Uterus (tissue), 4 donors: ENCODE measurements around the gene MIA3. TPM values are rescaled to one million over a fixed set of nuclear protein-coding genes. Genes with fewer than 3 reads are reported as not detected.

Source experiments
- DNase-seq, 2 donors: peaks; one replicate each; pipeline ENCODE4 v3.0.0-alpha.2; 2019 to 2020
- H3K27ac ChIP-seq, 2 donors: fragments of 200-600 bp; sonication (generic); 1 replicate in 1 of 2; 2 replicates in 1 of 2; pipeline ENCODE4 v1.5.1; 2016 to 2018
- H3K27me3 ChIP-seq, 2 donors: fragments of 200-600 bp; sonication (generic); one replicate each; pipeline ENCODE4 v1.5.1; 2018 to 2019; ENCODE audit warnings: control low read depth in 1 of 2
- H3K36me3 ChIP-seq, 2 donors: fragments of 200-600 bp; sonication (generic); one replicate each; pipeline ENCODE4 v1.5.1; 2019; ENCODE audit warnings: control low read depth in 1 of 2
- H3K4me1 ChIP-seq, 2 donors: fragments of 200-600 bp; sonication (generic); one replicate each; pipeline ENCODE4 v1.5.1; 2018 to 2019; ENCODE audit warnings: control low read depth in 1 of 2
- H3K4me3 ChIP-seq, 2 donors: fragments of 200-600 bp; sonication (generic); 1 replicate in 1 of 2; 2 replicates in 1 of 2; pipeline ENCODE4 v1.5.1; 2018 to 2019; ENCODE audit warnings: mild to moderate bottlenecking in 1 of 2
- H3K9me3 ChIP-seq, 2 donors: fragments of 200-600 bp; sonication (generic); one replicate each; pipeline ENCODE4 v1.5.1; 2019; ENCODE audit warnings: control low read depth in 1 of 2
- POLR2A ChIP-seq, 2 donors: fragments of 450-650 bp; IDR thresholded peaks; one replicate each; pipeline ENCODE4 v1.6.1; 2016; ENCODE audit warnings: antibody characterized with exemption in 2 of 2, mild to moderate bottlenecking in 1 of 2, moderate library complexity in 1 of 2
- intact Hi-C: fragments of 100-400 bp; cut with DNase I; formaldehyde crosslinking; loops from one replicate; pipeline ENCODE4 v1.15.1; 2023; ENCODE audit warnings: low total_unique reads
- total RNA-seq, 4 donors: library from RNA; depleted of rRNA in 3 of 4; stranded (reverse); fragments of >200 nt in 3 of 4; gene quantifications; one replicate each; pipeline versions ENCODE4 v1.1.0 to v1.2.4, GENCODE V29; 2014 to 2023
- TF ChIP-seq, protein P1 (sequence below), 4 experiments: fragments of 200-600 bp in 2 of 4; fragments of 450-650 bp in 2 of 4; sonication (generic) in 2 of 4; IDR thresholded peaks; one replicate each; pipeline ENCODE4 v1.5.1; 2016 to 2019; ENCODE audit warnings: antibody characterized with exemption in 4 of 4, mild to moderate bottlenecking in 2 of 4, moderate library complexity in 1 of 4
- donor health status: DM: yes; HTN: yes; CAD: no.

The MIA3 gene
- total RNA-seq, 4 donors from 2014 or later = 27.4 to 82.3 (median 55.7) TPM

DNA sequence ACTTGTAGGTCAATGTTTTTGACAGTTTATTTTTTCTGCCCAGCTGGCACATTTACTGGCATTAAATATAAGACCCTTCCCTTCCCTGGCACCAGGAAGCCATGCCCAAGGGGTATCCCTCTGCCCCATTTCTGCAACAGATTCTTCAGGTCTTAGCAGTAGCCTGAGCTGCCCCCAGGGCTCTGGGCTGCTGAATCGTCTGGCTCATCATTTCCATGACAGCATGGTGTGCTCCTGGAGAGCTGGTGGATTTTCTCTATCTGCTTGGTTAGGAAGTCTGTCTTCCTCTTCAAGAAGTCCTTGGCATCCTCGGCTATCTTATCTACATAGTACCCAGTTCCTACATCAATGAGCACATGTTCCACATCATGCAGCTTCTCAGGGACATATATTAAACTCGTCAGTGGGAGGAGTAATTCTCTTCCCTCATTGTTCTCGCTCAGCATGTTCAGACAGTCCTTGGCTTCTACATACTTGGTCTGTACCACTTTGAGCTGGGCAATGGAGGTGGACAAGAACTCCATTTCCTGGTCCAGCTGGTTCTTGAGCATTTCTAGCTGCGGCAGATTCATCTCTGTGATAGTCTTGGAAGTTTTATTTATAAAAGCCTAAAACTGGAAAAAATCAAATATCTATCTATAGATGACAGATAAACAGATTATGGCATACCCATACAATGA, 23.5 kb downstream of the MIA3 start:
- no peak for TF ChIP-seq POLR2A (IDR thresholded peaks at IDR 0.05)
- TF ChIP-seq, protein P1, sequence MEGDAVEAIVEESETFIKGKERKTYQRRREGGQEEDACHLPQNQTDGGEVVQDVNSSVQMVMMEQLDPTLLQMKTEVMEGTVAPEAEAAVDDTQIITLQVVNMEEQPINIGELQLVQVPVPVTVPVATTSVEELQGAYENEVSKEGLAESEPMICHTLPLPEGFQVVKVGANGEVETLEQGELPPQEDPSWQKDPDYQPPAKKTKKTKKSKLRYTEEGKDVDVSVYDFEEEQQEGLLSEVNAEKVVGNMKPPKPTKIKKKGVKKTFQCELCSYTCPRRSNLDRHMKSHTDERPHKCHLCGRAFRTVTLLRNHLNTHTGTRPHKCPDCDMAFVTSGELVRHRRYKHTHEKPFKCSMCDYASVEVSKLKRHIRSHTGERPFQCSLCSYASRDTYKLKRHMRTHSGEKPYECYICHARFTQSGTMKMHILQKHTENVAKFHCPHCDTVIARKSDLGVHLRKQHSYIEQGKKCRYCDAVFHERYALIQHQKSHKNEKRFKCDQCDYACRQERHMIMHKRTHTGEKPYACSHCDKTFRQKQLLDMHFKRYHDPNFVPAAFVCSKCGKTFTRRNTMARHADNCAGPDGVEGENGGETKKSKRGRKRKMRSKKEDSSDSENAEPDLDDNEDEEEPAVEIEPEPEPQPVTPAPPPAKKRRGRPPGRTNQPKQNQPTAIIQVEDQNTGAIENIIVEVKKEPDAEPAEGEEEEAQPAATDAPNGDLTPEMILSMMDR (IDR thresholded peaks at IDR 0.05) = no peak
- Histone ChIP-seq H3K9me3 (no peaks in the 10 kb centered on the region), H3K4me3 (no peak overlapping the region), H3K27me3 (no peaks in the 10 kb centered on the region), H3K27ac (no peak overlapping the region), H3K4me1 (peaks cover 0 to 5% of the 10 kb centered on the region in 2 donors), H3K36me3 (no peaks in the 10 kb centered on the region)
- intact Hi-C loops = no loop called here
- no peak for DNase-seq

GRCh38 chr1:222642468-222642867, 24.6 kb downstream of the MIA3 start:
- Histone ChIP-seq H3K27ac (no peak overlapping the region), H3K9me3 (no peaks in the 10 kb centered on the region), H3K27me3 (no peaks in the 10 kb centered on the region), H3K4me1 (peaks cover 0 to 10% of the 10 kb centered on the region in 2 donors), H3K36me3 (no peaks in the 10 kb centered on the region), H3K4me3 (no peak overlapping the region)
- no peak for DNase-seq
- intact Hi-C loops = no loop called here
- TF ChIP-seq, protein P1 (IDR thresholded peaks at IDR 0.05) = no peak
- TF ChIP-seq POLR2A (IDR thresholded peaks at IDR 0.05) = no peak

- H3K4me1 ChIP-seq = peaks cover 0 to 10% of the 10 kb centered on the region in 2 donors
- no peaks in the 10 kb centered on the region for H3K27me3 ChIP-seq
- H3K36me3 ChIP-seq = no peaks in the 10 kb centered on the region
- H3K27ac ChIP-seq = peak overlapping the region; percentile 85 to 90
- no peaks in the 10 kb centered on the region for H3K9me3 ChIP-seq
- TF ChIP-seq POLR2A (IDR thresholded peaks at IDR 0.05) = no peak
- TF ChIP-seq, protein P1 (IDR thresholded peaks at IDR 0.05) = no peak
- peak overlapping the region; percentile 74 to 89 for H3K4me3 ChIP-seq
- intact Hi-C loops = no loop called here
- peak in 1 of 2 donors; percentile 20 for DNase-seq
These were observed 25.7 kb downstream of the MIA3 start for GRCh38 chr1:222643606-222643937.

- TF ChIP-seq POLR2A (IDR thresholded peaks at IDR 0.05) = peak in 1 of 2 donors; percentile 51
- TF ChIP-seq, protein P1 (IDR thresholded peaks at IDR 0.05) = peak in 1 of 4 experiments; percentile 18
These were observed 26.2 kb downstream of the MIA3 start for GRCh38 chr1:222643938-222644635.

GRCh38 chr1:222644636-222644980, 26.7 kb downstream of the MIA3 start:
- TF ChIP-seq POLR2A (IDR thresholded peaks at IDR 0.05) = no peak
- TF ChIP-seq, protein P1 (IDR thresholded peaks at IDR 0.05) = no peak
- Histone ChIP-seq H3K27me3 (no peaks in the 10 kb centered on the region), H3K4me1 (peaks cover 0 to 10% of the 10 kb centered on the region in 2 donors), H3K27ac (peak overlapping the region; percentile 85 to 90), H3K4me3 (peak overlapping the region; percentile 74 to 89), H3K9me3 (no peaks in the 10 kb centered on the region), H3K36me3 (no peaks in the 10 kb centered on the region)
- no peak for DNase-seq
- intact Hi-C loops = no loop called here

More at GRCh38 chr1:222643938-222644635, 26.2 kb downstream of the MIA3 start:
- peaks cover 0 to 10% of the 10 kb centered on the region in 2 donors for H3K4me1 ChIP-seq
- peak overlapping the region; percentile 85 to 90 for H3K27ac ChIP-seq
- peak overlapping the region; percentile 74 to 89 for H3K4me3 ChIP-seq
- intact Hi-C loops = no loop called here
- no peaks in the 10 kb centered on the region for H3K27me3 ChIP-seq
- H3K9me3 ChIP-seq = no peaks in the 10 kb centered on the region
- peak; percentile 97 to 98 for DNase-seq
- H3K36me3 ChIP-seq = no peaks in the 10 kb centered on the region
